TTC549 (cell line): Measurements from ENCODE around the gene PKHD1.
"Not testable (repeated sequence)": the region's sequence is repeated elsewhere in the genome, so short reads cannot be mapped to it uniquely, and the experiment has no call there.

Experiments
- FAIRE-seq: peaks from 2 replicates; lab custom pipeline; 2012; peaks lifted over from hg19 to GRCh38; lab: Jason Lieb, UNC

The PKHD1 gene

GRCh38 chr6:51986864-51987263 is 100.5 kb downstream of the PKHD1 start:
- FAIRE-seq: no peak

- FAIRE-seq: no peak
These were observed 103.8 kb downstream of the PKHD1 start for GRCh38 chr6:51983564-51983963.

- FAIRE-seq: not testable (repeated sequence)
These were observed 104.7 kb downstream of the PKHD1 start for GRCh38 chr6:51982695-51983094.

GRCh38 chr6:51976374-51976773 is 111.0 kb downstream of the PKHD1 start:
- no peak for FAIRE-seq

- FAIRE-seq: no peak
These were observed 114.8 kb downstream of the PKHD1 start for GRCh38 chr6:51972659-51973058.

- no peak for FAIRE-seq
These were observed 119.1 kb downstream of the PKHD1 start for GRCh38 chr6:51968265-51968664.

- FAIRE-seq: no peak
These were observed 122.1 kb downstream of the PKHD1 start for GRCh38 chr6:51965222-51965801.

GRCh38 chr6:51963980-51964379 is 123.4 kb downstream of the PKHD1 start:
- FAIRE-seq: no peak

GRCh38 chr6:51962354-51962753 is 125.1 kb downstream of the PKHD1 start:
- no peak for FAIRE-seq

- no peak for FAIRE-seq
These were observed 127.0 kb downstream of the PKHD1 start for GRCh38 chr6:51960419-51960818.

- FAIRE-seq: no peak
These were observed 127.5 kb downstream of the PKHD1 start for GRCh38 chr6:51959744-51960383.

GRCh38 chr6:51954681-51955080 is 132.7 kb downstream of the PKHD1 start:
- FAIRE-seq: no peak

GRCh38 chr6:51953246-51953645 is 134.2 kb downstream of the PKHD1 start:
- FAIRE-seq: no peak

GRCh38 chr6:51951924-51952323 is 135.5 kb downstream of the PKHD1 start:
- FAIRE-seq: no peak

- FAIRE-seq: no peak
These were observed 137.9 kb downstream of the PKHD1 start for GRCh38 chr6:51949526-51949925.

- FAIRE-seq: not testable (repeated sequence)
These were observed 147.7 kb downstream of the PKHD1 start for GRCh38 chr6:51939695-51940094.

- FAIRE-seq: no peak
These were observed 150.7 kb downstream of the PKHD1 start for GRCh38 chr6:51936531-51937290.

- FAIRE-seq: no peak
These were observed 153.3 kb downstream of the PKHD1 start for GRCh38 chr6:51934098-51934497.

- no peak for FAIRE-seq
These were observed 154.5 kb downstream of the PKHD1 start for GRCh38 chr6:51932956-51933355.

- no peak for FAIRE-seq
These were observed 156.8 kb downstream of the PKHD1 start for GRCh38 chr6:51930602-51931001.

GRCh38 chr6:51929934-51930574 is 157.4 kb downstream of the PKHD1 start:
- no peak for FAIRE-seq

- no peak for FAIRE-seq
These were observed 159.1 kb downstream of the PKHD1 start for GRCh38 chr6:51928320-51928719.

GRCh38 chr6:51927450-51927849 is 160.0 kb downstream of the PKHD1 start:
- no peak for FAIRE-seq
